ENCODE results near the gene SFXN1. TPM values are rescaled to one million over a fixed set of nuclear protein-coding genes. Genes with fewer than 3 reads are reported as not detected.

The SFXN1 gene
- total RNA-seq, 1 donor from 2014 or later: 24.1 TPM

- DNase-seq (ENCODE audit: low spot score): no peak
These were observed 95.3 kb downstream of the SFXN1 start for GRCh38 chr5:175573493-175574269.

- no peak for DNase-seq (ENCODE audit: low spot score)
These were observed 96.9 kb downstream of the SFXN1 start for GRCh38 chr5:175575301-175575700.

- DNase-seq (ENCODE audit: low spot score): no peak
These were observed 97.7 kb downstream of the SFXN1 start for GRCh38 chr5:175576096-175576495.

GRCh38 chr5:175576591-175576990, 98.2 kb downstream of the SFXN1 start:
- DNase-seq (ENCODE audit: low spot score): no peak

Other genes with a start within 250 kb of the SFXN1 start
- gene DRD1, start 34.4 kb upstream of the SFXN1 start, total RNA-seq (ENCODE audit: insufficient read depth, low replicate concordance): 2.4 TPM
- gene HRH2, start 179.5 kb downstream of the SFXN1 start, total RNA-seq (ENCODE audit: insufficient read depth, low replicate concordance): 1.7 TPM